ENCODE results near the gene KCNC3. TPM values are rescaled to one million over a fixed set of nuclear protein-coding genes. Genes with fewer than 3 reads are reported as not detected.

KCNC3 gene
- total RNA-seq, 2 donors from 2014 or later, result 8.6 to 10.7 TPM

- no peak overlapping the region for H3K4me3 Mint-ChIP-seq
These were observed 42.7 kb downstream of the KCNC3 start for GRCh38 chr19:50286443-50286842.

GRCh38 chr19:50285833-50286232, 43.3 kb downstream of the KCNC3 start:
- H3K4me1 Mint-ChIP-seq, result no peaks in the 10 kb centered on the region
- no peaks in the 10 kb centered on the region for H3K27me3 ChIP-seq (ENCODE audit: control insufficient read depth, insufficient read depth, low read length, poor library complexity, severe bottlenecking)
- no peak overlapping the region for H3K27ac Mint-ChIP-seq
- no peaks in the 10 kb centered on the region for H3K36me3 ChIP-seq (ENCODE audit: control insufficient read depth, insufficient read depth, low read length)
- TF ChIP-seq, protein P1, sequence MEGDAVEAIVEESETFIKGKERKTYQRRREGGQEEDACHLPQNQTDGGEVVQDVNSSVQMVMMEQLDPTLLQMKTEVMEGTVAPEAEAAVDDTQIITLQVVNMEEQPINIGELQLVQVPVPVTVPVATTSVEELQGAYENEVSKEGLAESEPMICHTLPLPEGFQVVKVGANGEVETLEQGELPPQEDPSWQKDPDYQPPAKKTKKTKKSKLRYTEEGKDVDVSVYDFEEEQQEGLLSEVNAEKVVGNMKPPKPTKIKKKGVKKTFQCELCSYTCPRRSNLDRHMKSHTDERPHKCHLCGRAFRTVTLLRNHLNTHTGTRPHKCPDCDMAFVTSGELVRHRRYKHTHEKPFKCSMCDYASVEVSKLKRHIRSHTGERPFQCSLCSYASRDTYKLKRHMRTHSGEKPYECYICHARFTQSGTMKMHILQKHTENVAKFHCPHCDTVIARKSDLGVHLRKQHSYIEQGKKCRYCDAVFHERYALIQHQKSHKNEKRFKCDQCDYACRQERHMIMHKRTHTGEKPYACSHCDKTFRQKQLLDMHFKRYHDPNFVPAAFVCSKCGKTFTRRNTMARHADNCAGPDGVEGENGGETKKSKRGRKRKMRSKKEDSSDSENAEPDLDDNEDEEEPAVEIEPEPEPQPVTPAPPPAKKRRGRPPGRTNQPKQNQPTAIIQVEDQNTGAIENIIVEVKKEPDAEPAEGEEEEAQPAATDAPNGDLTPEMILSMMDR (conservative IDR thresholded peaks at IDR 0.05), result no peak
- H3K27me3 Mint-ChIP-seq (ENCODE audit: insufficient read depth), result no peaks in the 10 kb centered on the region
- 72% methylated on average over 2 of the region's 2 CpGs; no CpG with 5 or more reads in 1 of the 2 experiments for whole genome bisulfite sequencing, 2 experiments (ENCODE audit: insufficient coverage in 1 of 2, insufficient read length in 1 of 2)
- peaks cover 28% of the 10 kb centered on the region for H3K9me3 Mint-ChIP-seq
- no peak overlapping the region for H3K9ac ChIP-seq (ENCODE audit: extremely low read depth, low read length, poor library complexity, severe bottlenecking)
- no peak overlapping the region for H3K4me3 ChIP-seq (ENCODE audit: low read length)
- H3K4me1 ChIP-seq (ENCODE audit: control insufficient read depth, insufficient read depth, low read length), result no peaks in the 10 kb centered on the region
- peaks cover 26% of the 10 kb centered on the region for H3K9me3 ChIP-seq (ENCODE audit: control insufficient read depth, low read length)
- H3K36me3 Mint-ChIP-seq (ENCODE audit: low read depth), result peaks cover 59% of the 10 kb centered on the region
- DNase-seq, result no peak
- H3K27ac ChIP-seq (ENCODE audit: low read depth, low read length), result no peak overlapping the region
- H3K4me3 Mint-ChIP-seq, result no peak overlapping the region

More at GRCh38 chr19:50286443-50286842, 42.7 kb downstream of the KCNC3 start:
- H3K4me1 Mint-ChIP-seq, result no peaks in the 10 kb centered on the region
- no peaks in the 10 kb centered on the region for H3K27me3 Mint-ChIP-seq (ENCODE audit: insufficient read depth)
- peaks cover 53% of the 10 kb centered on the region for H3K36me3 Mint-ChIP-seq (ENCODE audit: low read depth)
- Histone ChIP-seq H3K4me3 (ENCODE audit: low read length) (no peak overlapping the region), H3K9ac (ENCODE audit: extremely low read depth, low read length, poor library complexity, severe bottlenecking) (no peak overlapping the region), H3K36me3 (ENCODE audit: control insufficient read depth, insufficient read depth, low read length) (no peaks in the 10 kb centered on the region), H3K9me3 (ENCODE audit: control insufficient read depth, low read length) (peaks cover 26% of the 10 kb centered on the region), H3K4me1 (ENCODE audit: control insufficient read depth, insufficient read depth, low read length) (no peaks in the 10 kb centered on the region), H3K27ac (ENCODE audit: low read depth, low read length) (no peak overlapping the region), H3K27me3 (ENCODE audit: control insufficient read depth, insufficient read depth, low read length, poor library complexity, severe bottlenecking) (no peaks in the 10 kb centered on the region)
- H3K27ac Mint-ChIP-seq, result no peak overlapping the region
- H3K9me3 Mint-ChIP-seq, result peaks cover 28% of the 10 kb centered on the region
- WGBS, 2 experiments (ENCODE audit: insufficient coverage in 1 of 2, insufficient read length in 1 of 2), result 85% methylated on average over 18 of the region's 18 CpGs; no CpG with 5 or more reads in 1 of the 2 experiments
- TF ChIP-seq, protein P1 (conservative IDR thresholded peaks at IDR 0.05), result no peak
- no peak for DNase-seq

DNA sequence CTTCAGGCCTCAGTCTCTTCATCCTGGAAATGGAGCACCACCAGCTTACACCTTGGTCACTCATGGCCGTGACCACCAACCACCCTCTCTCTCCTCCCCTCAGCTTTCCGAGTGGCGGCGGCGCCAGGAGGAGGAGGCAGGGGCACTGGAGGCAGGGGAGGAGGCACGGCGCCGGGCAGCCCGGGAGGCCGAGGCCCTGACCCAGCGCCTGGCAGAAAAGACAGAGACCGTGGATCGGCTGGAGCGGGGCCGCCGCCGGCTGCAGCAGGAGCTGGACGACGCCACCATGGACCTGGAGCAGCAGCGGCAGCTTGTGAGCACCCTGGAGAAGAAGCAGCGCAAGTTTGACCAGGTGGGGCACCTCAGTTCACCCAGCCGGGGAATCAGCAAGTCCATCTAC, 47.7 kb downstream of the KCNC3 start:
- H3K27me3 Mint-ChIP-seq (ENCODE audit: insufficient read depth), result no peaks in the 10 kb centered on the region
- peaks cover 45% of the 10 kb centered on the region for H3K36me3 Mint-ChIP-seq (ENCODE audit: low read depth)
- no peaks in the 10 kb centered on the region for H3K36me3 ChIP-seq (ENCODE audit: control insufficient read depth, insufficient read depth, low read length)

More for the DNA sequence above, 47.7 kb downstream of the KCNC3 start:
- WGBS, 2 experiments (ENCODE audit: insufficient coverage in 1 of 2, insufficient read length in 1 of 2), result 95% methylated on average over 12 to 22 of the region's 22 CpGs
- Mint-ChIP-seq H3K4me3 (no peak overlapping the region), H3K4me1 (no peaks in the 10 kb centered on the region), H3K9me3 (peaks cover 23% of the 10 kb centered on the region), H3K27ac (no peak overlapping the region)
- DNase-seq, result no peak
- Histone ChIP-seq H3K4me1 (ENCODE audit: control insufficient read depth, insufficient read depth, low read length) (no peaks in the 10 kb centered on the region), H3K9me3 (ENCODE audit: control insufficient read depth, low read length) (peaks cover 20% of the 10 kb centered on the region), H3K4me3 (ENCODE audit: low read length) (no peak overlapping the region), H3K27ac (ENCODE audit: low read depth, low read length) (no peak overlapping the region), H3K9ac (ENCODE audit: extremely low read depth, low read length, poor library complexity, severe bottlenecking) (no peak overlapping the region), H3K27me3 (ENCODE audit: control insufficient read depth, insufficient read depth, low read length, poor library complexity, severe bottlenecking) (no peaks in the 10 kb centered on the region)
- TF ChIP-seq, protein P1 (conservative IDR thresholded peaks at IDR 0.05), result no peak

All from endodermal cell (in vitro differentiated cells).